ENCODE measurements around the gene TSHZ3. TPM values are rescaled to one million over a fixed set of nuclear protein-coding genes. Genes with fewer than 3 reads are reported as not detected.

TSHZ3 gene
- total and polyA plus RNA-seq, 2 of the 8 experiments (the other 6 are each of a cell fraction or from before 2014, with no cell fraction given): 3.1 to 12.3 TPM

DNA sequence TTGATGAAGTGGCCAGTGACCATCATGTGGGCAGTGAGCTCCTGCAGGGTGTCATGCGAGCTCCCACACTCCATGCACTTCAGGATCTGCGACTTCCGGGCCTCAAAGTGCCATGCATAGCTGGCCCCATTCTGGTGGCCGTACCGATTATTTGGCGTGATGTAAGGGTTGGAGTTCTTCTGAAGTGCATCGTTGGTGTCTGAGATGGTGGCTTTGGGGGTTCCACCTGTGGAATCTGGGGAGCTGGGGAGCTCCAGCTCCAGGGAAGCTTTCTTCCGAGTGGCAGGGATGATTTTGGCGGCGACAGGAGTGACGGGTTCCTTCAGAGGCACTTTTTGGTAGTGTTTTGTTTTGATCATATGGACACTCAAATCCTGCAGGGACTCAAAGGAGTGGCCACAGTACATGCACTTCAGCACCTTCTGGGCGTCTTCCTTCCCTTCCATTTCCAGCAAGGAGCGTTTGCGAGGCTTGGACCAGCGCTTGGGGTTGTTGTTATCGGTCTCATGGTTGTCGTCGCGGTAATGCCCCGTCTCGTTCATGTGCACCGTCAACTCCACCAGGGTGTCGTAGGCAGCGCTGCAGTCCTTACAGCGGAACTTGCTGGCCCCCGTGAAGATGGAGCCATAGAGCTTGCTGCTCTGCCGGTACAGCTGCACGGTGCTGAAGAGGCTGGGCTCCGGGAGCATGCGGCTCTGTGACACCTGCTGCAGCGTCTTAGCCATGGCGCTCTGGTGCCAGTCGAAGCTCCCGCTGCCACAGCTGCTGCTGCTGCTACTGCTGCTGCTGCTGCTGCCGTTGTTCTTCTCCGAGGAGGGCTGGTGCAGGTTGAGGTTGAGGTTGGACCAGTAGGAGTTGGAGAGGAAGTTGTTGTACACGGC, 70.4 kb downstream of the TSHZ3 start:
- Histone ChIP-seq H3K23me2 (ENCODE audit: low read depth, low read length) (no peaks in the 10 kb centered on the region), H3K27ac (ENCODE audit: low read depth, low read length) (no peak overlapping the region), H2BK120ac (replicated peaks; ENCODE audit: low read depth, low read length) (no peak overlapping the region), H3K9ac (replicated peaks in 1 of 4; ENCODE audit: extremely low read depth in 1 of 4, low read depth in 3 of 4, low read length in 3 of 4) (no peak overlapping the region), H3K79me2 (ENCODE audit: control insufficient read depth in 1 of 2, insufficient read depth in 2 of 2, low read length in 2 of 2) (no peaks in the 10 kb centered on the region), H2BK5ac (ENCODE audit: low read depth, low read length) (no peak overlapping the region; the same call in 1 of the 2 replicates), H4K5ac (ENCODE audit: insufficient read length, low read depth, low read length) (no peak overlapping the region), H3K14ac (ENCODE audit: insufficient read length) (no peak overlapping the region), H4K8ac (ENCODE audit: extremely low read depth, insufficient read depth, low read length) (no peak overlapping the region), H2AK5ac (ENCODE audit: low read depth, low read length) (no peak overlapping the region), H3K4ac (replicated peaks; ENCODE audit: insufficient read length, low read depth, low read length) (no peak overlapping the region), H2AFZ (ENCODE audit: low read length) (no peak overlapping the region), H3K4me2 (ENCODE audit: insufficient read depth in 1 of 2, low read depth in 2 of 2, low read length in 2 of 2) (no peak overlapping the region), H3K27me3 (replicated peaks in 1 of 4; ENCODE audit: control insufficient read depth in 3 of 4, extremely low read depth in 1 of 4, insufficient read depth in 3 of 4, low read length in 3 of 4) (no peaks in the 10 kb centered on the region), H3K23ac (ENCODE audit: insufficient read length) (no peak overlapping the region), H2BK12ac (ENCODE audit: low read depth, low read length) (no peak overlapping the region), H4K20me1 (replicated peaks in 1 of 2; ENCODE audit: control insufficient read depth in 1 of 2, insufficient read depth in 2 of 2, low read length in 2 of 2) (peaks cover 0 to 4% of the 10 kb centered on the region in 2 experiments), H4K91ac (replicated peaks; ENCODE audit: insufficient read length, low read length) (no peak overlapping the region), H3K4me3 (ENCODE audit: extremely low read depth in 1 of 4, insufficient read depth in 2 of 4, low read depth in 3 of 4, low read length in 4 of 4) (no peak overlapping the region), H2BK15ac (ENCODE audit: low read length) (no peak overlapping the region), H3K9me3 (ENCODE audit: insufficient read depth in 2 of 2, low read depth in 1 of 2, low read length in 1 of 2) (no peaks in the 10 kb centered on the region), H3K4me1 (replicated peaks in 1 of 4; ENCODE audit: control insufficient read depth in 3 of 4, insufficient read depth in 4 of 4, low read length in 3 of 4) (peaks cover 0 to 3% (median 0%) of the 10 kb centered on the region in 4 experiments; a peak in 1 of 7 replicates), H3K18ac (ENCODE audit: extremely low read depth, low read length) (no peak overlapping the region), H2BK20ac (ENCODE audit: low read length) (no peak overlapping the region), H3K79me1 (ENCODE audit: low read depth, low read length) (0 out of 2 replicates have a peak, but pooled peaks cover 4% of the 10 kb centered on the region), H3K56ac (replicated peaks; ENCODE audit: insufficient read length, low read depth, low read length) (no peak overlapping the region), H3K36me3 (ENCODE audit: control insufficient read depth in 2 of 4, insufficient read depth in 4 of 4, low read length in 3 of 4) (no peaks in the 10 kb centered on the region; a peak in 1 of 8 replicates)
- 94% methylated on average over 37 of the region's 37 CpGs; no CpG with 5 or more reads in 1 of the 2 experiments for WGBS, 2 experiments (ENCODE audit: extremely low coverage in 1 of 2, insufficient coverage in 1 of 2, insufficient read length in 1 of 2, insufficient replicate concordance in 2 of 2, low coverage in 1 of 2, low lambda C conversion rate in 2 of 2, missing lambda C conversion rate in 1 of 2)
- DNase-seq (ENCODE audit: low read depth in 1 of 2, low spot score in 2 of 2) (no peak), FAIRE-seq (no peak)
- ChIA-PET CTCF (ENCODE audit: partially characterized antibody) (interaction anchor here (0.7 to 1.6 kb wide), 2 partner anchors 30 to 59 kb away, joined by 4 read pairs; no protein-coding TSS in a partner anchor), POLR2A (ENCODE audit: partially characterized antibody) (interaction anchor here (0.9 kb wide), 1 partner anchor 53 kb away, joined by 3 read pairs; no protein-coding TSS in a partner anchor)
- TF ChIP-seq HDAC6 (IDR thresholded peaks at IDR 0.05; ENCODE audit: low read depth, low read length): no peak
- no peak for TF ChIP-seq HDAC2 (IDR thresholded peaks at IDR 0.05; ENCODE audit: borderline replicate concordance in 1 of 2, low read depth in 2 of 2, low read length in 2 of 2)
- TF ChIP-seq, protein P1, sequence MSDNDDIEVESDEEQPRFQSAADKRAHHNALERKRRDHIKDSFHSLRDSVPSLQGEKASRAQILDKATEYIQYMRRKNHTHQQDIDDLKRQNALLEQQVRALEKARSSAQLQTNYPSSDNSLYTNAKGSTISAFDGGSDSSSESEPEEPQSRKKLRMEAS (IDR thresholded peaks at IDR 0.05): no peak
- TF ChIP-seq, protein P2, sequence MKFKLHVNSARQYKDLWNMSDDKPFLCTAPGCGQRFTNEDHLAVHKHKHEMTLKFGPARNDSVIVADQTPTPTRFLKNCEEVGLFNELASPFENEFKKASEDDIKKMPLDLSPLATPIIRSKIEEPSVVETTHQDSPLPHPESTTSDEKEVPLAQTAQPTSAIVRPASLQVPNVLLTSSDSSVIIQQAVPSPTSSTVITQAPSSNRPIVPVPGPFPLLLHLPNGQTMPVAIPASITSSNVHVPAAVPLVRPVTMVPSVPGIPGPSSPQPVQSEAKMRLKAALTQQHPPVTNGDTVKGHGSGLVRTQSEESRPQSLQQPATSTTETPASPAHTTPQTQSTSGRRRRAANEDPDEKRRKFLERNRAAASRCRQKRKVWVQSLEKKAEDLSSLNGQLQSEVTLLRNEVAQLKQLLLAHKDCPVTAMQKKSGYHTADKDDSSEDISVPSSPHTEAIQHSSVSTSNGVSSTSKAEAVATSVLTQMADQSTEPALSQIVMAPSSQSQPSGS (IDR thresholded peaks at IDR 0.05; ENCODE audit: low read length): no peak
- no peak for TF ChIP-seq KDM5A (IDR thresholded peaks at IDR 0.05; ENCODE audit: low read length)
- no peak for TF ChIP-seq GABPA (IDR thresholded peaks at IDR 0.05; ENCODE audit: borderline replicate concordance, insufficient read depth, low read length)
- no peak for TF ChIP-seq SIRT6 (IDR thresholded peaks at IDR 0.05; ENCODE audit: low read length)
- no peak for TF ChIP-seq SAP30 (IDR thresholded peaks at IDR 0.05; ENCODE audit: insufficient read depth, insufficient replicate concordance, low read length)
- no peak for TF ChIP-seq EZH2 (IDR thresholded peaks at IDR 0.05; ENCODE audit: low read depth, low read length, severe bottlenecking)
